SK-N-MC (cell line): ENCODE results near the gene AIF1.

Experiments
- EZH2 ChIP-seq: fragments of 200-600 bp; sonication (generic); IDR thresholded peaks from one replicate; pipeline ENCODE4 v1.6.1; 2017; ENCODE audit warnings: antibody characterized with exemption
- POLR2AphosphoS5 ChIP-seq: IDR thresholded peaks from 2 replicates; pipeline ENCODE4 v1.6.1; 2012; ENCODE audit warnings: mild to moderate bottlenecking, low read depth, low read length, borderline replicate concordance

- TF ChIP-seq POLR2AphosphoS5 (no peak), EZH2 (no peak)
Observed at GRCh38 chr6:31609519-31610406, 5.3 kb upstream of the AIF1 start.
